Endothelial cell of umbilical vein (primary cell): ENCODE results near the gene C1orf167. TPM values are rescaled to one million over a fixed set of nuclear protein-coding genes. Genes with fewer than 3 reads are reported as not detected.

Experiments
- BruUV-seq: library from RNA; stranded (reverse); fragments of 400-500 nt; replicated peaks from 2 replicates; lab custom pipeline; 2021; lab: Mats Ljungman, UMichigan
- CTCF ChIA-PET: fragments of 300-600, 350-600 bp; sonication (Branson Sonifier 250); formaldehyde crosslinking; loops from one replicate; lab custom pipeline; 2021; ENCODE audit warnings: antibody characterized with exemption, inconsistent platforms; lab: Charles Lee
- POLR2A ChIA-PET: fragments of 300-600, 350-600 bp; sonication (Branson Sonifier 250); formaldehyde crosslinking; loops from one replicate; lab custom pipeline; 2021; ENCODE audit warnings: antibody characterized with exemption, inconsistent platforms; lab: Charles Lee
- DNase-seq: peaks from one replicate; pipeline ENCODE4 v3.0.0-alpha.2; 2011; ENCODE audit warnings: low read depth, low spot score
- FAIRE-seq: peaks from 2 replicates; lab custom pipeline; 2011; peaks lifted over from hg19 to GRCh38; lab: Jason Lieb, UNC
- H2AFZ ChIP-seq: 2 replicates; pipeline ENCODE4 v1.6.0; 2012; ENCODE audit warnings: low read depth, low read length, control low read depth, inconsistent platforms
- H3K27ac ChIP-seq: 2 replicates; pipeline ENCODE4 v1.5.1; 2011; ENCODE audit warnings: low read depth, mild to moderate bottlenecking, control low read depth, low read length, moderate library complexity; ENCODE audit not compliant: insufficient read depth
- H3K27me3 ChIP-seq, 2 experiments: 2 replicates each; pipeline versions ENCODE4 v1.6.0 to v1.6.1; 2011; ENCODE audit warnings: low read length in 2 of 2, mixed read lengths in 1 of 2; ENCODE audit not compliant: control insufficient read depth in 2 of 2, insufficient read depth in 2 of 2
- H3K36me3 ChIP-seq, 2 experiments: 2 replicates in 1 of 2; 3 replicates in 1 of 2; pipeline ENCODE4 v1.5.1; 2011; ENCODE audit warnings: low read length in 2 of 2, mild to moderate bottlenecking in 1 of 2, moderate library complexity in 1 of 2; ENCODE audit not compliant: control insufficient read depth in 2 of 2, insufficient read depth in 2 of 2; ENCODE audit errors: extremely low read depth in 1 of 2
- H3K4me1 ChIP-seq: 3 replicates; pipeline ENCODE4 v1.5.1; 2011; ENCODE audit warnings: mild to moderate bottlenecking, low read length; ENCODE audit not compliant: control insufficient read depth, insufficient read depth; ENCODE audit errors: extremely low read depth
- H3K4me2 ChIP-seq: 2 replicates; pipeline ENCODE4 v1.6.1; 2011; ENCODE audit warnings: low read length, control low read depth, mixed read lengths; ENCODE audit not compliant: insufficient read depth
- H3K4me3 ChIP-seq, 3 experiments: fragments of 200-600 bp in 1 of 3; sonication (generic), shearing (Covaris generic) in 1 of 3; replicated peaks in 1 of 3; 2 replicates each; pipeline ENCODE4 v1.5.1; 2011 to 2016; ENCODE audit warnings: control low read depth in 3 of 3, low read length in 3 of 3, mild to moderate bottlenecking in 2 of 3, inconsistent platforms in 1 of 3, low read depth in 1 of 3, moderate library complexity in 1 of 3; ENCODE audit not compliant: insufficient read depth in 1 of 3
- H3K79me2 ChIP-seq: 2 replicates; pipeline ENCODE4 v1.6.0; 2012; ENCODE audit warnings: low read length, inconsistent platforms; ENCODE audit not compliant: control insufficient read depth, insufficient read depth
- H3K9ac ChIP-seq: replicated peaks from 2 replicates; pipeline ENCODE3; 2011; ENCODE audit warnings: low read length, control low read depth; ENCODE audit not compliant: insufficient read depth; ENCODE audit errors: extremely low read depth
- H3K9me1 ChIP-seq: replicated peaks from 3 replicates; pipeline ENCODE4 v1.6.0; 2011; ENCODE audit warnings: mild to moderate bottlenecking, low read length; ENCODE audit not compliant: control insufficient read depth, insufficient read depth; ENCODE audit errors: extremely low read depth
- H3K9me3 ChIP-seq: replicated peaks from 2 replicates; pipeline ENCODE4 v1.5.1; 2012; ENCODE audit warnings: low read length, inconsistent platforms; ENCODE audit not compliant: control insufficient read depth, insufficient read depth
- H4K20me1 ChIP-seq: replicated peaks from 2 replicates; pipeline ENCODE3; 2011; ENCODE audit warnings: mild to moderate bottlenecking, low read length; ENCODE audit not compliant: control insufficient read depth, insufficient read depth; ENCODE audit errors: extremely low read depth
- EZH2 ChIP-seq: IDR thresholded peaks from 2 replicates; pipeline ENCODE4 v1.6.1; 2012; ENCODE audit warnings: borderline replicate concordance, low read depth, mild to moderate bottlenecking, moderate library complexity, low read length, inconsistent platforms; ENCODE audit not compliant: severe bottlenecking
- GATA2 ChIP-seq: IDR thresholded peaks from 2 replicates; pipeline ENCODE4 v1.7.0; 2011; ENCODE audit warnings: low read depth, mild to moderate bottlenecking, moderate library complexity, mixed read lengths, low read length; ENCODE audit not compliant: insufficient read length, insufficient read depth
- JUN ChIP-seq: IDR thresholded peaks from 2 replicates; pipeline ENCODE4 v1.6.1; 2011; ENCODE audit warnings: borderline replicate concordance, low read depth; ENCODE audit not compliant: insufficient read length, insufficient read depth
- MYC ChIP-seq: IDR thresholded peaks from one replicate; pipeline ENCODE4 v1.6.1; 2011; ENCODE audit warnings: mild to moderate bottlenecking, low read depth, low read length
- POLR2AphosphoS5 ChIP-seq: IDR thresholded peaks from 2 replicates; pipeline ENCODE4 v1.6.1; 2012; ENCODE audit warnings: low read depth, mild to moderate bottlenecking, control low read depth, low read length, moderate library complexity; ENCODE audit not compliant: insufficient read depth
- dilution Hi-C: fragments of 300-500 bp; cut with MboI; formaldehyde crosslinking; loops from one replicate; pipeline ENCODE4 v1.15.0; 2019; ENCODE audit warnings: low sequenced_read_pairs; ENCODE audit not compliant: extremely low pct_ligation_motif_present
- intact Hi-C: fragments of 100-400 bp; cut with micrococcal nuclease; formaldehyde crosslinking; loops from one replicate; pipeline ENCODE4 v1.10.0; 2022
- polyA plus RNA-seq, 4 experiments: library from polyadenylated mRNA; depleted of rRNA in 3 of 4; stranded (reverse) in 3 of 4; unstranded in 1 of 4; fragments of >200 nt; gene quantifications; 2 replicates each; pipeline versions ENCODE4 v1.2.1 to v1.2.3, GENCODE V29; 2011 to 2012; ENCODE audit warnings: missing spikeins in 1 of 4
- total RNA-seq: library from RNA; stranded (reverse); gene quantifications from 2 replicates; pipeline ENCODE4 v1.2.3, GENCODE V29; 2021
- TF ChIP-seq, protein P1 (sequence below), 2 donors: IDR thresholded peaks; 1 replicate in 1 of 2; 2 replicates in 1 of 2; pipeline ENCODE4 v1.5.1; 2011; ENCODE audit warnings: low read length in 2 of 2, mild to moderate bottlenecking in 2 of 2, moderate library complexity in 2 of 2, control low read depth in 1 of 2, inconsistent platforms in 1 of 2, low read depth in 1 of 2; ENCODE audit not compliant: insufficient read depth in 1 of 2; ENCODE audit errors: extremely low read depth in 1 of 2

Gene C1orf167
- total and polyA plus RNA-seq, 2 donors (not counting 3 experiments of a cell fraction or from before 2014, with no cell fraction given), result not detected

DNA sequence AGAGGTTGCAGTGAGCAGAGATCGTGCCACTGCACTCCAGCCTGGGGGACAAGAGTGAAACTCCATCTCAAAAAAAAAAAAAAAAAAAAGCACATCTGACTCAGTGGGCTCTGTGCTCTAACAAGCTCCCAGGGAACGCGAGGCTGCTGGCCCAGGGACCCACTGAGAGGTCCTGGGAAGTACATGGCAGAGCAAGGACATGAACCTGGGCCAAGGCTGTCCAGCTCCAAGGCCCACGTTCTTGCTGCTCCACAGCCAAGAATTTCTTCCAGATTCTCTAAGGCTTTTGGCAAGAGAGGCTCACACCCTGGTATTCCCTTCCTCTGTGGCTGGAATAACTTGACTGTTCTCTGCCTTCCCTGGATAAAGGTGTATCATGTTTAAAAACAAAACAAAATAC, 41.5 kb upstream of the C1orf167 start:
- Histone ChIP-seq H3K9me1 (no peaks in the 10 kb centered on the region), H3K27me3 (peaks cover 0 to 4% of the 10 kb centered on the region in 2 experiments), H3K9ac (no peak overlapping the region), H3K4me2 (no peak overlapping the region), H3K27ac (no peak overlapping the region), H2AFZ (no peak overlapping the region), H3K4me3 (no peak overlapping the region), H3K9me3 (no peaks in the 10 kb centered on the region), H3K36me3 (no peaks in the 10 kb centered on the region), H4K20me1 (no peaks in the 10 kb centered on the region), H3K79me2 (no peaks in the 10 kb centered on the region), H3K4me1 (peaks cover 4% of the 10 kb centered on the region)
- POLR2A ChIA-PET, result no interaction called here
- no peak for TF ChIP-seq MYC
- no peak for TF ChIP-seq GATA2
- TF ChIP-seq JUN, result no peak
- no peak for TF ChIP-seq POLR2AphosphoS5
- TF ChIP-seq EZH2, result no peak
- TF ChIP-seq, protein P1, sequence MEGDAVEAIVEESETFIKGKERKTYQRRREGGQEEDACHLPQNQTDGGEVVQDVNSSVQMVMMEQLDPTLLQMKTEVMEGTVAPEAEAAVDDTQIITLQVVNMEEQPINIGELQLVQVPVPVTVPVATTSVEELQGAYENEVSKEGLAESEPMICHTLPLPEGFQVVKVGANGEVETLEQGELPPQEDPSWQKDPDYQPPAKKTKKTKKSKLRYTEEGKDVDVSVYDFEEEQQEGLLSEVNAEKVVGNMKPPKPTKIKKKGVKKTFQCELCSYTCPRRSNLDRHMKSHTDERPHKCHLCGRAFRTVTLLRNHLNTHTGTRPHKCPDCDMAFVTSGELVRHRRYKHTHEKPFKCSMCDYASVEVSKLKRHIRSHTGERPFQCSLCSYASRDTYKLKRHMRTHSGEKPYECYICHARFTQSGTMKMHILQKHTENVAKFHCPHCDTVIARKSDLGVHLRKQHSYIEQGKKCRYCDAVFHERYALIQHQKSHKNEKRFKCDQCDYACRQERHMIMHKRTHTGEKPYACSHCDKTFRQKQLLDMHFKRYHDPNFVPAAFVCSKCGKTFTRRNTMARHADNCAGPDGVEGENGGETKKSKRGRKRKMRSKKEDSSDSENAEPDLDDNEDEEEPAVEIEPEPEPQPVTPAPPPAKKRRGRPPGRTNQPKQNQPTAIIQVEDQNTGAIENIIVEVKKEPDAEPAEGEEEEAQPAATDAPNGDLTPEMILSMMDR (IDR thresholded peaks at IDR 0.05; ENCODE audit: extremely low read depth in 1 of 2, insufficient read depth in 1 of 2, low read depth in 1 of 2, low read length in 2 of 2), result no peak
- intact Hi-C loops, result no loop called here
- no peak for DNase-seq
- no peak for FAIRE-seq
- BruUV-seq, result no TSS peak
- dilution Hi-C loops, result no loop called here
- CTCF ChIA-PET, result interaction anchor here (0.9 to 9.8 kb wide), 7 partner anchors 12 to 75 kb away, joined by 3 to 170 read pairs (median 23); partner anchors contain the start of genes AGTRAP, FBXO2, FBXO44 and FBXO6
